Karpas-422 (cell line): ENCODE data around the gene RASL10B. TPM values are rescaled to one million over a fixed set of nuclear protein-coding genes. Genes with fewer than 3 reads are reported as not detected.

ENCODE experiments used
- DNase-seq: peaks from one replicate; pipeline ENCODE4 v3.0.0-alpha.2; 2015
- H2AFZ ChIP-seq: fragments of 200-600 bp; sonication (generic); 2 replicates; pipeline ENCODE4 v1.6.1; 2014; ENCODE audit warnings: antibody characterized with exemption, low read length, mixed read lengths
- H3K27ac ChIP-seq: fragments of 200-600 bp; sonication (generic); 2 replicates; pipeline ENCODE4 v1.5.1; 2014; ENCODE audit warnings: mild to moderate bottlenecking, low read length, moderate library complexity
- H3K27me3 ChIP-seq: fragments of 200-600 bp; sonication (generic); 2 replicates; pipeline ENCODE4 v1.6.1; 2014; ENCODE audit warnings: low read length, mixed read lengths
- H3K36me3 ChIP-seq: fragments of 200-600 bp; sonication (generic); 2 replicates; pipeline ENCODE4 v1.6.1; 2014; ENCODE audit warnings: low read length, mixed read lengths; ENCODE audit not compliant: insufficient read depth
- H3K4me1 ChIP-seq: fragments of 200-600 bp; sonication (generic); 2 replicates; pipeline ENCODE4 v1.6.1; 2014; ENCODE audit warnings: mild to moderate bottlenecking, low read length, mixed read lengths
- H3K4me2 ChIP-seq: fragments of 200-600 bp; sonication (generic); 2 replicates; pipeline ENCODE4 v1.6.1; 2014; ENCODE audit warnings: low read length, low read depth, mild to moderate bottlenecking; ENCODE audit not compliant: poor library complexity, severe bottlenecking
- H3K4me3 ChIP-seq: fragments of 200-600 bp; sonication (generic); 2 replicates; pipeline ENCODE4 v1.5.1; 2014; ENCODE audit warnings: mild to moderate bottlenecking, antibody characterized with exemption, low read length, mixed read lengths
- H3K79me2 ChIP-seq: fragments of 200-600 bp; sonication (generic); 2 replicates; pipeline ENCODE4 v1.6.1; 2014; ENCODE audit warnings: mild to moderate bottlenecking, low read length, mixed read lengths
- H3K9ac ChIP-seq: fragments of 200-600 bp; sonication (generic); 2 replicates; pipeline ENCODE4 v1.6.0; 2014; ENCODE audit warnings: low read length
- H3K9me2 ChIP-seq: fragments of 200-600 bp; sonication (generic), shearing (Covaris generic); replicated peaks from 2 replicates; pipeline ENCODE4 v1.6.0; 2014; ENCODE audit warnings: mild to moderate bottlenecking, low read length, moderate library complexity; ENCODE audit not compliant: insufficient read depth
- H3K9me3 ChIP-seq: fragments of 300-700, 200-600 bp; sonication (generic); 2 replicates; pipeline ENCODE4 v1.6.1; 2014; ENCODE audit warnings: low read length, mixed read lengths
- H4K20me1 ChIP-seq: fragments of 200-600 bp; sonication (generic); 2 replicates; pipeline ENCODE4 v1.6.1; 2014; ENCODE audit warnings: mild to moderate bottlenecking, antibody characterized with exemption, low read length, low read depth; ENCODE audit not compliant: insufficient read depth
- total RNA-seq: library from RNA; depleted of rRNA; stranded (reverse); fragments of >200 nt; shearing (Covaris generic); gene quantifications from 2 replicates; pipeline ENCODE4 v1.2.3, GENCODE V29; 2014; ENCODE audit warnings: low replicate concordance

The RASL10B gene
- total RNA-seq, 1 experiment from 2014 or later = not detected

DNA sequence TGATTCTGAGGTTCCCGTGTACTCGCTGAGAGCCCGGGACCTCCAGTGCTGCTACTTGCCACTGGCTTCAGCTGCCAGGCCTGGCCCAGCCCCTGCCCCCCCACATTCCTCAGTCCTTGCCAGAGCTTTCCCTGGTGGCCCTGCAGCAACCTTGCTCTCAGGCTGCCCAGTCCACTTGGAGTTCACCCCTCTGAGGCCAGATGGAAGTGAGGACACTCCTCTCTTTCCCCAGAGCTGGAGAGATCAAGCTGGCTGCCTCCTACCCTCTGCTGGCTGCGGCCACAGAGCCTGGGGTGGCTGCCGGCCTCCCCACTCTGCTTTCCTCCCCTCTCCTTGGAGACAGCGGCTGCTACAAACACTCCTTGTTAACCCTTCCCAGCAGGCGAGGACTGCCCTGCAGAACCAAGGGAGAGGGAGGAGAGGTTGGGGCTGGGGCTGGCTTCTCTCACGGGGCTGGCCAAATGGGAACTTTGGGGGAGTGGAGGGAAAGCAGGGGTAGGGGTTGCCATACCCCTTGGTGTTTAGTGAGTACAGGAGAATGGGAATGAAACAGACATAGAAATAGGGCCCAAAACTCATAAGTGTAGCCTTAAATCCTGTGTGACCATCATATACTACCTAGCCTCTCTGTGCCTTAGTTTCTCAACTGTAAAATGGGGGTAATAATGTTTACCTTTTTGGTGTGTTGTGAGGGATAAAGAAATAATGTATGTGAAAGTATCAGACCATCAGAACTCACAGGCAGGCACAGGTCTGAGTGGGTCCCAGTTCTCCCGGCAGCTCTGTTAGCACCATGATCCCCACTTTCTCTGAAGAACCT lies 21.7 kb downstream of the RASL10B start, which contains the start of gene GAS2L2:
GAS2L2 (minus strand) TSS at position 295 of the 820 bp plus-strand sequence. CDS start 389 bp downstream, outside the sequence.
- Histone ChIP-seq H3K27ac (no peak within 1 kb of the TSS), H3K4me3 (no peak within 1 kb of the TSS), H3K27me3 (no peaks in the 10 kb centered on the region), H3K36me3 (no peaks in the 10 kb centered on the region), H4K20me1 (no peaks in the 10 kb centered on the region), H3K4me1 (peaks cover 3% of the 10 kb centered on the region), H3K9me3 (no peaks in the 10 kb centered on the region), H3K9ac (no peak within 1 kb of the TSS), H3K79me2 (no peaks in the 10 kb centered on the region), H2AFZ (no peak within 1 kb of the TSS), H3K4me2 (no peak within 1 kb of the TSS), H3K9me2 (no peaks in the 10 kb centered on the region)
- no peak for DNase-seq

DNA sequence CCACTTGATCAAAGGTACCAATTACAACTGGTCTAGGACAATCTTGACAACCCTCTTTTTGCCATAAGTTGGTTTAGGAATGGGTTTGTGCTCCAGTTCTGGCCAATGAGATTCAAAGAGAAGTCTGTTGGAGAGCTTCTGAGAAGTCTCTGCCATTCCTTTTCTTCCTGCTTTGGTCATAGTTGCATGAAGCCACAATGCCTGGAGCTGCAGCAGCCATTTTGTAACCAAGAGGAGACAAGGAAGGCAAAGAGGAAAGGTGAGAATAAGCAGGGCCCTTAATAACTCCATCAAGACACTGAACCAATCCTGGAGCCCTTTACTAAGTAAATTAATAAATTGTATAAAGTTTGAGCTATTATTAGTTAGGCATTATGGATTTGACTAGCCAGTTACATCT lies 25.8 kb downstream of the RASL10B start:
- no peak overlapping the region for H3K9ac ChIP-seq
- H2AFZ ChIP-seq = no peak overlapping the region
- no peaks in the 10 kb centered on the region for H3K9me3 ChIP-seq
- DNase-seq = no peak
- no peak overlapping the region for H3K27ac ChIP-seq
- no peak overlapping the region for H3K4me2 ChIP-seq
- peaks cover 3% of the 10 kb centered on the region for H3K4me1 ChIP-seq
- H3K4me3 ChIP-seq = no peak overlapping the region
- H3K36me3 ChIP-seq = no peaks in the 10 kb centered on the region
- no peaks in the 10 kb centered on the region for H4K20me1 ChIP-seq
- no peaks in the 10 kb centered on the region for H3K9me2 ChIP-seq
- H3K79me2 ChIP-seq = no peaks in the 10 kb centered on the region
- H3K27me3 ChIP-seq = no peaks in the 10 kb centered on the region

DNA sequence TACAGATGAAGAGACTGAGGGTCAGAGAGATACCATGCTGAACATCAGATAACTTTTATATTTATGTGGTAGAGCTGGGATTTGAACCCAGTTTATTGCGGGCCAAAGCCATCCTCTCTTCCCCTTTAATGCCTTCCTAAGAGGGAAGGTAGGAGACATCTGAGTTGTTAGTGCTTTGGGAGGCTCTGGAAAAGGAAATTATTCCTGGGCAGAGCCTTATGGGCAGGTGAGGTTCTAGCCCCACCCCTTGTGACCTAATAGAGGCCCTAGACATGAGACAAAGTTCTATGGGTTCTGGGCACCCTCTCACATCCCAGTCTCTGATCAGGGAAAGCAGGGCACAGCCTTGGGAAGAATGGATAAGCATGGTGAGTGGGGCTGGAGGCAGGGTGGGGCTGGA lies 29.1 kb downstream of the RASL10B start, which contains the start of gene C17orf50:
C17orf50 (plus strand) TSS at position 301 of the 400 bp plus-strand sequence; CDS start at position 356, 55 bp downstream.
- no peak for DNase-seq
- peaks cover 16% of the 10 kb centered on the region for H3K4me1 ChIP-seq
- H3K27ac ChIP-seq = no peak within 1 kb of the TSS
- no peaks in the 10 kb centered on the region for H4K20me1 ChIP-seq
- no peaks in the 10 kb centered on the region for H3K79me2 ChIP-seq
- no peak within 1 kb of the TSS for H3K4me3 ChIP-seq
- no peaks in the 10 kb centered on the region for H3K9me3 ChIP-seq
- no peak within 1 kb of the TSS for H3K4me2 ChIP-seq
- H3K9ac ChIP-seq = no peak within 1 kb of the TSS
- no peaks in the 10 kb centered on the region for H3K9me2 ChIP-seq
- H3K27me3 ChIP-seq = no peaks in the 10 kb centered on the region
- no peak within 1 kb of the TSS for H2AFZ ChIP-seq
- no peaks in the 10 kb centered on the region for H3K36me3 ChIP-seq

DNA sequence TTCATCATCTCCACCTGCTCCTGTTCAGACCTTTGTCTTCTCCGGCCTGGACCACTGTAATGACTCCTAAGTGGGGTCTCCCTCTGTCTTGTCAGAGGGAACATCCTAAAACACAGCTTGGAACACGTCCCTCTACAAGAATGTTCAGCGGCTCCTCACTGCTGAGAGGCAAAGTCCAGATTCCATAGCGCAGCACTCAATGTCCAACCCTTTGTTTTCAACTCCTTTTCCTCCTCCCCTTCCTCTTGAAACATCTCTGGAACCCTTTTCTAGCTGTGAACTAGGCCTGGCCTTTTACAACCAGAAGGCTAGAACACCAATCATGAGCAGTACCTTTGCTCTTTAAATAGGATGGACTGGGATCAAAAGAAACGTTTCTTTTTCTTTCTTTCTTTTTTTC lies 30.2 kb downstream of the RASL10B start:
- no peak for DNase-seq
- H4K20me1 ChIP-seq = no peaks in the 10 kb centered on the region
- H3K27ac ChIP-seq = no peak overlapping the region
- H2AFZ ChIP-seq = no peak overlapping the region
- no peaks in the 10 kb centered on the region for H3K79me2 ChIP-seq
- no peak overlapping the region for H3K9ac ChIP-seq
- H3K4me2 ChIP-seq = no peak overlapping the region
- H3K27me3 ChIP-seq = no peaks in the 10 kb centered on the region
- H3K9me3 ChIP-seq = no peaks in the 10 kb centered on the region
- H3K4me1 ChIP-seq = peaks cover 13% of the 10 kb centered on the region
- no peaks in the 10 kb centered on the region for H3K36me3 ChIP-seq
- no peaks in the 10 kb centered on the region for H3K9me2 ChIP-seq
- H3K4me3 ChIP-seq = no peak overlapping the region

DNA sequence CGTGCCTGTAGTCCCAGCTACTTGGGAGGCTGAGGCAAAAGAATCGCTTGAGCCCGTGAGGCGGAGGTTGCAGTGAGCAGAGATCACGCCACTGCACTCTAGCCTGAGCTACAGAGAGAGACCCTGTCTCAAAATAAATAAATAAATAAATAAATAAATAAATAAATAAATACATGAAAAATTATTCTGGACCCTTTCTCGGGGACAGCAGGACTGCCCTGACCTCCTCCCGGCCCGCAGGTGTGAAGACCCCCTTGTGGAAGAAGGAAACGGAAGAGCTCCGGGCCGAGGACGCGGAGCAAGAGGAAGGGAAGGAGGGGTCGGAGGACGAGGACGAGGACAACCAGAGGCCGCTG lies 32.3 kb downstream of the RASL10B start:
- H3K79me2 ChIP-seq = no peaks in the 10 kb centered on the region
- H3K9ac ChIP-seq = peak overlapping the region; percentile 70
- H3K27me3 ChIP-seq = no peaks in the 10 kb centered on the region
- H2AFZ ChIP-seq = no peak overlapping the region
- H3K9me3 ChIP-seq = no peaks in the 10 kb centered on the region
- DNase-seq = no peak
- H4K20me1 ChIP-seq = no peaks in the 10 kb centered on the region
- peak overlapping the region; percentile 77 for H3K4me2 ChIP-seq
- H3K9me2 ChIP-seq = no peaks in the 10 kb centered on the region
- H3K4me3 ChIP-seq = peak overlapping the region; percentile 67; the same call in 1 of the 2 replicates
- no peak overlapping the region for H3K27ac ChIP-seq
- H3K4me1 ChIP-seq = peaks cover 13% of the 10 kb centered on the region
- no peaks in the 10 kb centered on the region for H3K36me3 ChIP-seq

DNA sequence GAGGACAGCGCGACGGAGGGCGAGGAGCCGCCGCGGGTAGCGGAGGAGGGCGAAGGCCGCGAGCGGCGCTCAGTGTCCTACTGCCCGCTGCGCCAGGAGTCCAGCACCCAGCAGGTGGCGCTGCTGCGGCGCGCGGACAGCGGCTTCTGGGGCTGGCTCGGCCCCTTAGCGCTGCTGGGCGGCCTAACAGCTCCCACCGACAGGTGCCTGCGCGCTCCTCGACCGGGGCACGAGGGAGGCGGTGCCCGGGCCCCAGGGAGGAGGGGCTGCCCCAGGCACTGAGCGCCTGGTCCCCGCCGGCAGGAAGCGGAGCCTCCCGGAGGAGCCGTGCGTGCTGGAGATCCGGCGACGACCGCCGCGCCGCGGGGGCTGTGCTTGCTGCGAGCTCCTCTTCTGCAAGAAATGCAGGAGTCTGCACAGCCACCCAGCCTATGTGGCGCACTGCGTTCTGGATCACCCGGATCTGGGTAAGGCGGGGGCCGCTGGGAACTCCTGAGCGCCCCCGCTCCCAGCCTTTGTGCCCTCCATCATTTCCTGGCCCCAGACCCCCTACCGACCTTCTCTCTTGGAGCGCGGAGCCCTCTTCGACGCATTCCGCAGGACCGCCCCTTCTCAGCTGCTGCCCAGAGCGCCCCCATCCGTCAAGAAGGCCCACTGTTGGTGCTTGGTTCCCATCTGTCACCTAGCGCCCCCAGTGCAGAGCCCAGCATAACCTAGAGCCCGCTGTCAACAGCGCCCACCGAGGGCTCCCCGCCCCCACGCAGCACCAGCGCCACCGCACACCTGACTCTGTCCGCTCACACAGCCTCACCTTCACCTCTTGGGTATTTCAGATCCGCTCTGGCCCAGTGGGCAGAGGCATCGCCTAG lies 32.9 kb downstream of the RASL10B start:
- H3K4me1 ChIP-seq = peaks cover 13% of the 10 kb centered on the region
- H3K4me3 ChIP-seq = peak overlapping the region; percentile 67
- H3K79me2 ChIP-seq = no peaks in the 10 kb centered on the region
- H3K27me3 ChIP-seq = no peaks in the 10 kb centered on the region
- H3K9me3 ChIP-seq = no peaks in the 10 kb centered on the region
- peak; percentile 94 for DNase-seq
- H2AFZ ChIP-seq = peak overlapping the region; percentile 99
- H3K9me2 ChIP-seq = no peaks in the 10 kb centered on the region
- no peaks in the 10 kb centered on the region for H3K36me3 ChIP-seq
- peak overlapping the region; percentile 77 for H3K4me2 ChIP-seq
- no peaks in the 10 kb centered on the region for H4K20me1 ChIP-seq
- peak overlapping the region; percentile 70 for H3K9ac ChIP-seq
- H3K27ac ChIP-seq = no peak overlapping the region

DNA sequence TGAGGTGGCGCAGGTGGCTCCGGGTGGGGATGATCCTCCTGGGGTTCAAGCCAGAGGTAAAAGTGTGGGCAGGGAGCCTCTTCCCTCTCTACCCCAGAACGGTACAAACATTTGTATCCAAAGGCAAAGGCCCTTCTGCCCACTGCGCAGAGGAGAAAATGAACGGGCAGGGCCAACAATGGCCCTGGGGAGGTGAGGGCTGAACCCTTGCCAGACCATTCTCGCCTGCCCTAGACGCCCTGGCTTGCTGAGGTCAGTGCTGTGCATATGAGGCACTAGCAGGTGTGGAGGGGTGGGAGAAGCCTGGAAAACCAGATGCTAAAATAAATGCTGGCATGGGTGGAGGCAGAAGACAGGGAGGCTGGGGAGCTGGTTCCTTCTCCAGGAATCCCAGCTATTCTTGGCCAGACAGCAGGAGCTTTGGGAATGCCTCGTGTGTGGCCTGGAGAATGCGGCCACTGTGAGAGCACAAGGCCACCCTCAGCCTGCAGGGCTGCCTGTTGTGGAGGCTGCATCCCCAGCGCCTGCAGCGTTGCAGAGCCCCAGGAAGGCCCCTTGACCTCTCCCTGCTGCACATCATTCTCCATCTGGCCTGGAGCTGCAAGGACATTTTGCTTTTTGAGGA lies 33.8 kb downstream of the RASL10B start:
- Histone ChIP-seq H3K9me2 (no peaks in the 10 kb centered on the region), H3K4me1 (peaks cover 13% of the 10 kb centered on the region), H3K27me3 (no peaks in the 10 kb centered on the region), H3K9ac (peak overlapping the region; percentile 70), H3K27ac (no peak overlapping the region), H4K20me1 (no peaks in the 10 kb centered on the region), H3K36me3 (no peaks in the 10 kb centered on the region), H3K4me3 (peak overlapping the region; percentile 67), H3K4me2 (peak overlapping the region; percentile 77), H2AFZ (no peak overlapping the region), H3K9me3 (no peaks in the 10 kb centered on the region), H3K79me2 (no peaks in the 10 kb centered on the region)
- DNase-seq = no peak
